ENCODE measurements around the gene RAB34.

The RAB34 gene, protein sequence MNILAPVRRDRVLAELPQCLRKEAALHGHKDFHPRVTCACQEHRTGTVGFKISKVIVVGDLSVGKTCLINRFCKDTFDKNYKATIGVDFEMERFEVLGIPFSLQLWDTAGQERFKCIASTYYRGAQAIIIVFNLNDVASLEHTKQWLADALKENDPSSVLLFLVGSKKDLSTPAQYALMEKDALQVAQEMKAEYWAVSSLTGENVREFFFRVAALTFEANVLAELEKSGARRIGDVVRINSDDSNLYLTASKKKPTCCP

DNA sequence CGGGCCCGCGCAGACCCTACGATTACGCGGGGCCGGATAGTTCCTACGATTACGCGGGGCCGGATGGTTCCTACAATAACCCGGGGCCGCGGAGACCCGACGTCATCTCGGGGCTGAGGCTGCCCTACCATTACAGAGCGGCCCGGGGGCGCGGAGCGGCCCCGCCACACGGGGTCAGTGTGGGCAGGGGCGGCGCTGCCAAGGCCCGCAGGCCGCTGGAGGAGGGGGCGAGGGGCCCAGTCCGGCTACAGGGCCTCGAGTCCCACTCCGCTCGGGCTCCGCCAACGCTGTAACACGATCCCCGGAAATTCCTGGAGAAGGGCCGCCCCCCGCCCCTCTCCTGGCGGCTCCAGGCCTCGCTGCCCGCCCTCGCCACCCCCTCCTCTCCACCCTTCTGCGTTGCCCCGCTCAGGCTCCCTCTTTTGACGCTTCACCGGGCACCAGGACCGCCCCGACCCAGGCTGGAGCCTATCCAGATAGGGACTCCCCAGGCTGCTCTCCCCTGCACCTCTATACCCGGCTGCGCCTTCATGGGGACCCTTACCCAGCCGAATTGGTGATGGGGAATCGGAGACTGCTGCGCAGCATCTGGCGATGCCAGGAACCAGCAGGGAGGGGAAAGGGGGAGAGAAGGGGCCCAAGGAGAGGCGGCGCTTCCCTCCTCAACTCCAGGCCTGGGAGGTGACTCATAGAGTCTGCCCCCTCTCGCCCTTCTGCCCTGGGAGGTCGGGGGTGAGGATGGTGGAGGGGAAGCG is at the start of gene RAB34:
Gene RAB34, minus strand, starts transcription at position 291 of the 755 bp plus-strand sequence. CDS start 602 bp downstream, outside the sequence.
- DNase-seq = no peak

DNA sequence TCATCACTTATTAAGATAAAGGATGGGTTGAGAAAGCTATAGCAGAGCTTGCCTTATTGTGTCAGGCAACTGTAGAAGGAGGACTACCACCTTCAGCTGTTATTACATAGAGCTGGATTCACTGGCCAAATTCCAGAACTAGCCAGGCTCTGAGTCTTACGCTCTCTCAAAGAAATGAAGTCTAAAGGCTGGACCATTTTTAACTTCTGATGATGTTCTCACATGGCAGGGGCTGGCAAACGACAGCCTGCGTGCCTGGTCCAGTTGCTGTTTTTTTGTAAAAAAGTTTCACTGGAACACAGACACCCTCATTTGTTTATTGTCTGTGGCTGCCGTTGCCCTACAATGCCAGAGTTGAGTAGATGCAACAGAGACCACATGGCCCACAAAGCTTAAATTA is 47.4 kb upstream of the RAB34 start:
- no peak for DNase-seq

DNA sequence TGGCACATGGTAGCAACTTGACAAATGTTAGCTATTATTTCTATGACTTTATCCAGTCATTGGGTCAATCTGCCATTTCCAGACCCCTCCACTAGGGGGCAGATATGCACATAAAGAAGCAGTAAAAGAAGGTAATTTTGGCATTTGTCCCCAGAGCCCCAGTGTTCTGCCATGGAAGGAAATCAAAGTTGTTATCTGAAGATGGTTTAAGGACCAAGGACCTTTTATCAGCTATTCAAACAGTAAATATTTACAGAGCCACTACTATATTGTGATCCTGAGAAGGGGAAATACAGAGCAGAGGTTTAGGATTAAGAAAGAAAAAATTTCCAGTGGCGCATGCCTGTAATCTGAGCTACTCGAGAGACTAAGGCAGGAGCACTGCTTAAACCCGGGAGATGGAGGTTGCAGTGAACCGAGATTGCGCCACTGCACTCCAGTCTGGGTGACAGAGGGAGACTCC is 46.2 kb upstream of the RAB34 start:
- peak; percentile 75 for DNase-seq

DNA sequence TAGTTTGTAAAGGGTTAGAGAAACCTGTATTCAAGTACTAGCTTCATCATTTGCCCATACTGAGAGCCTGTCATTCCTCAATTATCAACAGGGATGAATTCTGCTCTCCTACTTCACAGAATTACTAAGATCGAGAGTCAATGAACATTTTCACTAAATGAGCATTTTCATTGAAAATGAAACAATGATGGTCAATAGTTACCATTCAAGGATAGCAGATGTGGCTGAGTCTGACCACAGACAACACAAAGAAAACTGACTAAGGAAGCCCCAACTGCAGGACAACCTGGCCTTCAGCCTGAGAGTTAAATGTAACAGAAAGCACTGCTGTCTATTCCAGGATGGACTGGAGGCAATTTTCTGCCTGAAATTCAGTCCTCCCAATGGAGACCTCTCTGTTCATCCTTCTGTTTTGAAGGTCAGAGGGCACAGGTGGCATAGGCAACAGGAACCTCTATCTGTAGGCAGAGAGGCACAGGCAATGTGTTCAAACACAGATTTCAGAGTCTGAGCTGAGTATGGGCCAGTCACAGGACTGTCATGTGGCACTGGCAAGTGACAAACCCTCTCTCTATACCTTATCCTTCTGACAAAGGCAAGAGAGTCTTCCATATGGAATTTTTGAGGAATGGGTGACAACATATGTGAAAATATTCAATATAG is 45.6 kb upstream of the RAB34 start:
- DNase-seq = no peak

DNA sequence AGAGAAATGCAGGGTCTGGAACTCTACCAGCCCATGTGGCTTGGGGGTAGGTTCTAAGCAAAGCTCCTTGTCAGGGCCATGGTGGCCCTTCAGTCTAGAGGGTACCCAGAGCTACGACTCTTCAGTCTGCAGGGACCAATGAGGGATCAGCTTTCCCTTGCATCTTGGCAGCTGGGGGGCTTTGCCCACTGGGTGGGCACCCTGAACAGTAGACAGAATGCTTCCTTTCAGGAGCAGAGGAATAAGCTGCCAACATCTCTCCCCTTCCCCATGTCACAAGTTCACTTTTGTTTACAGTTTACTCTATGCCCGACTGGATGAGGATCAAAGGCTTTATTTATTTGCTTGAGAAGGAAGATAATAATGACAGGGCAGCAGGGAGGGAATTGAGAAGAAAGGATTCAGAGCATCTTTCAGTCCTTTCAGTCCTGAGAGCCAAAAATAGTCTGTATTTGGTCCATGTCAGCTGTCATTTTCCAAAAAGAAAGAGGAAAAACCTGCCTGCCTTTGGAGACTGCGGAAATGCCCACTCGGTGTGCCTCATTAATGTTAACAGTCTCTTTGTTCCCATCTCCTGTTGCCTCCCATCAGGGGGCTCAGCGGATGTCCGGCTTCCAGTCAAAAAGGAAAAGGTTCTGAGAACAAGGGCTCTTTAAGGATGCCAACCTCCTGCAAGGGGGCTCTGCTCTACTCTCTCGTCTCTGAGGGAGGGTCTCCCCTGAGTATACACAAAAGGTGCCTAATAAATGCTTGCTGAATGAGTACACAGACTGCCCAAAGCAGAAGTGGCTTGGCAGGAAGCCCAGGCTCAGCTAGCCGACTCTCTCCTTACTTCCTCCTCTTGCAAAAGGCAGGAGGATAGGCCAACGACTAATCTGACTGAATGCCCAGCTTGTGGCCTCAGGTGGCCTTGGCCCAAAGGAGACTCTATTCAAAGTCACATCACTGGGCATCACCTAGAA is 43.2 kb upstream of the RAB34 start:
- no peak for DNase-seq

DNA sequence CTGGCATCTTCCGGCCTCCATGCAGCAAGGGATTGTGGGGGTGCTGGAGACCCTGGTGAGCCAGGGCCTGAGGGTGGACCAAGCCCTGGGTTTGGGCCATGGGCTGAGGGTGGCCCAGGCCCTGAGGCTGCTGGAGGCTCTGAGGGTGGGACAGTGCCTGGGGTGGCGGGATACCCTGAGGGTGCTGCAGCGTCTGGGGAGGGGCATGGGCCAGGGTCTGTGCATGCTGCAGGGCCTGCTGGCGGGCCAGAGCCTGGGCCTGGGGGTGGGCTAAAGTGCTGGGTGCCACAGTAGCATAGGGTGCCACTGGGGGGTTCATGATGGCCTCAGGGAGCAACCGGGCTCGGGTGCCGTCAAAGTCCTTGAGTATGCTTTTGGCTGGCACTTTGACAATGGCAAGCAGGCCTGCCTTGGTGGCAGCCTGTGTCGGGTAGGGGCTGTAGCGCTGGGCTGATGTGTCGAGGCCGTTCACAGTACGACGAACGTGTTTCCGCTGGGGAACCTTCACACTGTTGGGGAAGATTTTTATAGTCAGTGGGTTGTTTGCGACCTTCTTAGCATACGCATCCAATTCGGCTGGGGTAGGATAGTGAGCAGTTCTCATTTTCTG is 41.7 kb upstream of the RAB34 start:
- DNase-seq = no peak

DNA sequence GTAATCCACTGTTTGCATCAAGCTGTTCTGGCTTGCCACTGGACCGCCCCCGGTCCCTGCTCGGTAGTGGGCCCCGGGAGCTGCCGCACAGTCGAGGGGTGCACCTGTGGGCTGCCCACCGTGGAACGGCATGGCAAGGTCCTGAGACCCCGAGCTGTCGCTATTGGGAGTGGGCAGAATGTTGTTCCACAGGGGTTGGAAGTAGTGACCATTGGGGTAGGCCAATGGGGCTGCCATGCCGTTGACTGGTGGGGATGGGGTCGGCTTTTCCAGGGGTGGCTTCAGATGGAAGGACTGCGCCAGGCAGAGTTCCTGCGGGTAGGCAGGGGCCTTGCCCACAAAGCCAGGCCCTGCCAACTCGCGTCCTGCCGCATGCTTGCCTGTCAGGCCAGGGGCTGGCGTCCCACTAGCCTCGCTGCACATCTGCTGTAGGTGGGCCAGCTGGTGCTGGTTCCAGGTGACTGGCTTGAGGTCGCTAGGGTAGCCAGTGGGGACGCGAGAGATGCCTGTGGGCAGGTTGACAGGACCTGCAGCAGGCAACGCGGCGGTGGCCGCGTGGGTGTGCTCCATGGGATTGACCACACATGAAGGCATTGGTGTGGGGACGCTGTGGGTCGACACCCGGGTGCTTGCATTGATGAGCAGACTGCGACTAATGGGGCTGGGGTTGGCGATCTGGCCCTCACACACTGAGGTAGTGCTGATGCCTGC is 40.9 kb upstream of the RAB34 start:
- DNase-seq = no peak

DNA sequence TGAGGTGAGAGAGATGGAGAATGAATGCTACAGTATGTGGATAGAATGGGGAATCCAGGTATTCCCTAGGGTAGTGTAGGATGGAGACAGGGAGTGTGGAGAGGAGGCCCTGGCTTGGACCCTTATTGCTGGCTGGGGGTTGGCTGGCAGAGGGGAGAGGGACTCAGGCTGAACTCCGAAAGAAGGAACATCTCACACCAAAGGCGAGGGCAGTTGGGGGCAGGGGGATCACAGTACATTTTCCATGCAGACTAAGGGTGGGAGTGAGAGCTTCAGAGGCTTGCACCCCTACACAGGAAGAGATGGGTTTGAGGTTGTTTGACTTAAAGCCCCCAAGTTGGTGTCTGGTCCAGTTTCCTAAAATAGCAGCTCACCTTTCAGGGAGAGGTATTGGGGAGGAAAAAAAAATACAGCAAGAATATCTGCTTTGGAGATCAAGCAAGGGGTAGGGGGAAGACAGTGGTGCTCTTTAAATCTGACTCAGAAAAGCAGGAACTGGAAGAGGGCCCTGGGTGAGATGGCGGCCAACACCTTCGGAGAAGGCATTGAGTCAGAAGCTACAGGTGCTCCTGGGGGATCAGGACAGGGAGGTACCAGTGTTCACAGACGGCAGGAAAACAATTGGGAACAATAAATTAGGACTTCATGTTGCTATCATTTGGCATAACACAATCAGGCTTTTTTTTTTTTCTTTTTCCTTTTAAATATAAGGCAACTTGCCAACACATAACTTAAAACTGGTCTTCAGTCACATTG is 38.6 kb upstream of the RAB34 start:
- DNase-seq = no peak

DNA sequence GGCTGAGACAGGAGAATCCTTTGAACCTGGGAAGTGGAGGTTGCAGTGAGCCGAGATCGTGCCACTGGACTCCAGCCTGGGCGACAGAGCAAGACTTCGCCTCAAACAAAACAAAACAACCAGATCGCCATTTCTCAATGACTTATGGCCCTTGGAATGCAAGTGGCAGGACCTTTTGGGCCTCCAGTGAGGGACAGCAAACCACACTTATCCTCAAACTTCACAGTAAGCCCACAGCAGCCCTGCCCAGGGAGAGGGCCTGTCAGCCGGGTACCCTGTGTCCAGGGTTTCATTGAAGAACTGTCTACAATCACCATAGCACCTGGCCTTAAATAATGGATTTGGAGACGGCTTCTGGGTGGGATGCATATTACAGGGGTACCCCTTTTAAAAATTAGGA is 37.8 kb upstream of the RAB34 start:
- no peak for DNase-seq

DNA sequence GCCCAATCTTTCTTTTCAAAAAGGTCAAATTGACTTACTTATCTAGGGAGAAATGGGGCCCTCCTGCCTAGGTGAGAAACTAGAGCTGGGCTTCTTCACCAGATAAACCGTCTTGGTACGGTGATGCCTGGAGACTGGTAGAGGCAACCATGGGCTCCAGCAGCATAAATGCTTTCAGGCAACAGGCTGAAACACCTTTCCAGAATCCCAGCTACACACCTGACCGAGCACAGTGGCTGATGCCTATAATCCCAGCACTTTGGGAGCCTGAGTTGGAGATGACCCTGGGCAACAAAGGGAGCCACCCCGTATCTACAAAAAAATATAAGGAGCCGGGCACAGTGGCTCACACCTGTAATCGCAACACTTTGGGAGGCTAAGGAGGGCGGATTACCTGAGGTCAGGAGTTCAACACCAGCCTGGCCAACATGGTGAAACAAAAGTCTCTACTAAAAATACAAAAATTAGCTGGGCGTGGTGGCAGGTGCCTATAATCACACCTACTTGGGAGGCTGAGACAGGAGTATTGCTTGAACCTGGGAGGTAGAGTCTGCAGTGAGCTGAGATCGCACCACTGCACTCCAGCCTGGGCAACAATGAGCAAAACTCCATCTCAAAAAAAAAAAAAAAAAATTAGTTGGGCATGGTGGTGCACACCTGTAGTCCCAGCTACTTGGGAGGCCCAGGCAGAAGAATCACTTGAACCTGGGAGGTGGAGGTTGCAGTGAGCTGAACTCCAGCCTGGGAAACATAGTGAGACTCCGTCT is 34.1 kb upstream of the RAB34 start:
- DNase-seq = no peak

DNA sequence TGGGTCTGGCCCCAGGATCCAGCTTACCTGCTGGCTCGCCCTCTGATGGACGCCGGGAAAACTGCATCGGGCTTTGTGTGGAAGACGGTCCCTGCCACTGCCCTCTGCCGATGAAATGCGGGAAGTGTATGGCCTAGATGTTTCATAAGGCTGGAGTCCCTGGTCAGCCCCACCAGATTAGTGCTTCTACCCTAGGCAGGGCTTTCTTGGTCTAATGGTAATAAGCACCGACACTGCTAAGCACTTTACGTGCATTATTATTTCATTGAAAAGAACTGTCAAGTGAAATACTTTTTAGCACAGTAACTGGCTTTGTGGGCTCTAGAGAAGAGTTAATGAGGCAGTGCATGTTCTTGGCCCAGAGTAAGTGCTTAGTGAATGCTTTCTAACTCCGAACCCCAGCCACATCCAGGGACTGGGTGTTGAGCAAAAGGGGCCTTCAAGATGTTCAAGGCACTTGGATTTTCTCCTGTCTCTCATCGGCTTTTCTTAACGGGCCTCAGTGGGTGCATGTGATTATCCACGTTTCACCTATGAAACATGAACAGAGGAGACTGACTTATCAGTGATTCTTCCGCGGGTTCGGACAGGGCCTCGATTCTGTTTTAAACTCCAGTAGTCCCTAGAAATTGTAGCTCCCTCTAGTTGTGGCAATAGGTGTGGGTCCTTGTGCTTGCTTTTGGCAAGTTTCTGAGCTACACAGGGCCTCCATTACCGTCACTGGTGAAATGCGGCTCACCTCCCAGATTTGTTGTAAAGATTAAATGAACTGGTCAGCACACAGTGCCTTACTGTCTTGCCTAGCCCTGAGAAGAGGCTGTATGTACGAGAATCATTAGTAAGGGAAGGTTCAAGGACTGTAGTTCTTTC is 32.7 kb upstream of the RAB34 start:
- peak; percentile 81 for DNase-seq

DNA sequence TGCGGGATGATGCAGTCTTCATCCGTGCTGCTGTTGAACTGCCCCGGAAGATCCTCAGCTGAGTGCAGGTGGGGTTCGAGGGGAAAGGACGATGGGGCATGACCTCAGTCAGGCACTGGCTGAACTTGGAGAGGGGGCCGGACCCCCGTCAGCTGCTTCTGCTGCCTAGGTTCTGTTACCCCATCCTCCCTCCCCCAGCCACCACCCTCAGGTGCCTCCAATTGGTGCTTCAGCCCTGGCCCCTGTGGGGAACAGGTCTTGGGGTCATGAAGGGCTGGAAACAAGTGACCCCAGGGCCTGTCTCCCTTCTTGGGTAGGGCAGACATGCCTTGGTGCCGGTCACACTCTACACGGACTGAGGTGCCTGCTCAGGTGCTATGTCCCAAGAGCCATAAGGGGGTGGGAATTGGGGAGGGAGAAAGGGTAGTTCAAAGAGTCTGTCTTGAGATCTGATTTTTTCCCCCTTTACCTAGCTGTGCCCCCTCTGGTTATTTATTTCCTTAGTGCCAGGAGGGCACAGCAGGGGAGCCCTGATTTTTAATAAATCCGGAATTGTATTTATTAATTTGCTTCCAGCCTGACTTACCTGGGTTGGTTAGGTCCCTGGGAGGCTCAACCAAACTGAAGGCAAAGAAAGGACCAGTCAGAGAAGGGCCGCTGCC is 32.0 kb upstream of the RAB34 start:
- no peak for DNase-seq

DNA sequence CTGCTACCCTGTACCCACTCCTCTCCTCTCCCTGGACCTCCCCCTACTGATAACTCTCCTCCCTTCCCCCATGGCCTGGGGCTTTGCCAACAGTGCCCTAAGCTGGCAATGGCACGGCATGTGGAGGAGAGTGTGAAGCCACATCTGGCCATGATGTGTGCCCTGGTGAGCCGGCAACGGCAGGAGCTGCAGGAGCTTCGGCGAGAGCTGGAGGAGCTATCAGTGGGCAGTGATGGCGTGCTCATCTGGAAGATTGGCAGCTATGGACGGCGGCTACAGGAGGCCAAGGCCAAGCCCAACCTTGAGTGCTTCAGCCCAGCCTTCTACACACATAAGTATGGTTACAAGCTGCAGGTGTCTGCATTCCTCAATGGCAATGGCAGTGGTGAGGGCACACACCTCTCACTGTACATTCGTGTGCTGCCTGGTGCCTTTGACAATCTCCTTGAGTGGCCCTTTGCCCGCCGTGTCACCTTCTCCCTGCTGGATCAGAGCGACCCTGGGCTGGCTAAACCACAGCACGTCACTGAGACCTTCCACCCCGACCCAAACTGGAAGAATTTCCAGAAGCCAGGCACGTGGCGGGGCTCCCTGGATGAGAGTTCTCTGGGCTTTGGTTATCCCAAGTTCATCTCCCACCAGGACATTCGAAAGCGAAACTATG is 31.3 kb upstream of the RAB34 start:
- no peak for DNase-seq

DNA sequence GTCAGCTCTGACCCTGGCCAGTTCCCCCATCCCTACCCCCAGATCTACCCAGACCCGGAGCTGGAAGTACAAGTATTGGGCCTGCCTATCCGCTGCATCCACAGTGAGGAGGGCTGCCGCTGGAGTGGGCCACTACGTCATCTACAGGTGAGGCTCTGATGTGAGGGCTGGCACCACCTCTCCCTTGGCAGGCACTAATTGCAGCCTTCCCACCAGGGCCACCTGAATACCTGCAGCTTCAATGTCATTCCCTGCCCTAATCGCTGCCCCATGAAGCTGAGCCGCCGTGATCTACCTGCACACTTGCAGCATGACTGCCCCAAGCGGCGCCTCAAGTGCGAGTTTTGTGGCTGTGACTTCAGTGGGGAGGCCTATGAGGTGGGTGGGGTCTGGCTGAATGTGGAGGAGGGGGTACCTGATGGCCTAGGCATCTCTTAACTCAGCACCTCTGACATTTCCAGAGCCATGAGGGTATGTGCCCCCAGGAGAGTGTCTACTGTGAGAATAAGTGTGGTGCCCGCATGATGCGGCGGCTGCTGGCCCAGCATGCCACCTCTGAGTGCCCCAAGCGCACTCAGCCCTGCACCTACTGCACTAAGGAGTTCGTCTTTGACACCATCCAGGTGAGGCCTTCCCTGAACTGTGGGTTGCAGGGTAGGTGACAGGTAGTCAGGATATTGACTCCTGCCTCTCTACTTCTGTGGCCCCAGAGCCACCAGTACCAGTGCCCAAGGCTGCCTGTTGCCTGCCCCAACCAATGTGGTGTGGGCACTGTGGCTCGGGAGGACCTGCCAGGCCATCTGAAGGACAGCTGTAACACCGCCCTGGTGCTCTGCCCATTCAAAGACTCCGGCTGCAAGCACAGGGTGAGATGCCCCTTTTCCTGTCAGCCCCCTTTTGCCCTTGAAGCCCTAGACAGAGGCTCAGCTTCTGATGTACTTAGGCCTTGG is 30.4 kb upstream of the RAB34 start:
- no peak for DNase-seq

DNA sequence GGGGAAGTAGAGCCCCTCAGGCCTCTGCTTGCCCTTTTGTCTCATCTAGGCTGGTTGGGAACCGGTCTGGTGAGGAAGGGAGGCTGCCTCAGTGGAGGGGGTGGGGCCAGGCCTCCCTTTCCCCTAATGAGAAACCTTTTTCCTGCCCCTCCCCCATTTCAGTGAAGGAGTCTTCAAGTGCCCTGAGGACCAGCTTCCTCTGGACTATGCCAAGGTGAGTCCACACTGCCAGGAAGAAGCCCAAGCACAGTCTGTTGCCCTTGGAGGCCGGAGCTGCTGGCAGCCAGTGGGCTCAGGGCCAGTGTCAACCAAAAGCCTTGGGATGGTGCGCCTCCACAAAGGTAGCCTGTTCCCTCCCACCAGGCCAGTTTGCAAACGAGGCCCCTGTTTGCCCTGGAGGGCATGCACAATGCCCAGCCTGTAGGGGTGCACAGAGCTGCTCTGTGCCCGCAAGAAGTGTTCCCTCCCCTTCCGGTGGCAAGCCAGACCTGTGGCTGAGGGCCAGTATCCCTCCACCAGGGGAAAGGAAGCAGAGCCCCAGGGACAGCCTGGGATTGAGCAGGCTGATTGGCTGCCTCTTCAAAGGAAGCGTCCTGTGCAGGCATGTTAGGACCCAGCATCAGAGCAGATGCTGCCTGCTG is 29.5 kb upstream of the RAB34 start:
- no peak for DNase-seq

DNA sequence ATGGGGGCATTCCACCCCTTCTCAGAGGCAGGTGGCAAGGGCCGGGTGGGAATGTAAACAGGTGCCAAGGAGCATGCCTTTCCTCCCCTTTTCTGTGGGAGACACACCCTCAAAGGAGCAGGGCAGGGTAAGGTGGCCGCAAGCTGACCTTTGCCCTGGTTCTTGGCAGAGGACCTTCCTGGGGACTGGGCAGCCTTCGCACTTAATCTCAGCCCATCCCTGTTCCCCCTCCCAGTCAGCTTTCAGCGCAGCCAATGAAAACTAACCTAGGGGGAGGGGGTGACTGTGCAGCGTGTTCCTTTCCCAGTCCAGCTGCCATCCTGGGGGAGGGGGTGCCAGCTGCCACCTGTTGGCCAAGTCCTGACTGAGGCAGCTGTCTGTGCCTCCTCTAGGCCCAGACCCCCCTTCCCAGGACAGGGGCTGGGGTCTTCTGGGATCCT is 29.0 kb upstream of the RAB34 start:
- no peak for DNase-seq
